Stimulated activated CD4-positive, alpha-beta T cell treated with anti-CD3 and anti-CD28 coated beads, Interleukin-4, amount 100 ng/mL, for 4 hours (primary cell): Measurements from ENCODE around the gene PLAC1.

Experiments
- DNase-seq, 2 experiments: peaks; one replicate each; pipeline ENCODE4 v3.0.0-alpha.2; 2020

The PLAC1 gene

DNA sequence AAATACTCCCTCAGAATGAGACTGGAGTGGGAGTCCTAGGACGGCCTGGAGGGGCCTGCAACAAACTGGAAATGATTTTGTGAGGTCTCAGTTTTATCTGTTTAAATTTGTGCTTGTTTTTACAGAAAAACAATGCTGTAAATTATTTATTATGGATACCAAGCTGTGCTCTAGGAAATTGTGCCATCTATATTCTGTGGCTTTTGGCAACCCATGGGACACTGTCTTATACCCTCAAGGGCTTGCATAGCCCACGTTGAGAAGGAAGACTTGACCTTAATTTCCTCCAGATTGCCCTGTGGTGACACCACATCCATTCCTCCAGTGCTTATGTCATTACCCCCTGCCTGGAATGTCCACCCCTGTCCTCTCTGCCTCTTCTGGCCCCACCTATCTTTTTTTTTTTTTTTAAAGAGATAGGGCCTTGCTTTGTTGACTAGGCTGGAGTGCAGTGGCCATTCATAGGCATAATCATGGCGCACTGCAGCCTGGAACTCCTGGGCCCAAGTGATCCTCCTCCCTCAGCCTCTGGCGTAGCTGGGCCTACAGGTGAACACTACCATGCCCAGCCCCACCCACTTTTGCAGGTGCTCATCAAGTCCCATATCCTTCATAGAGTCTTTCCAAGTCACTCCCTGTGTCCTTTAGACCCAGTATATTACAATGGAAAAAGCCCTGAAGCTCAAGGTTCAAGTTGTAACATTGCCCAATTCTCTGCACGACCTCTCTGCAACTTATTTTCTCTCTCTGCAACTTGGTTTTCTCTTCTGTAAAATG is 120.9 kb downstream of the PLAC1 start:
- DNase-seq, result no peak

GRCh38 chrX:134533952-134534351 is 124.3 kb downstream of the PLAC1 start:
- DNase-seq, result no peak

DNA sequence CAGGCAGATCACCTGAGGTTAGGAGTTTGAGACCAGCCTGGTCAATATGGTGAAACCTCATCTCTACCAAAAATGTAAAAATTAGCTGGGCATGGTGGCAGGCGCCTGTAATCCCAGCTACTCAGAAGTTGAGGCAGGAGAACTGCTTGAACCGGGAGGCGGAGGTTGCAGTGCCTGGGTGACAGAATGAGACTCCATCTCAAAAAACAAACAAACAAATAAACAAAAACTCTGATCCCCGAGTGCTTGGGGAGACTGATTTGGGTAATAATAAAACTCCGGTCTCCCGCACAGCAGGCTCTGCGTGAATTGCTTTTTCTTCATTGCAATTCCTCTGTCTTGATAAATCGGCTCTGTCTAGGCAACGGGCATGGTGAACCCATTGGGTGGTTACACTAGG is 124.9 kb downstream of the PLAC1 start:
- no peak for DNase-seq

- DNase-seq, result no peak
Observed at GRCh38 chrX:134530845-134531244, 127.4 kb downstream of the PLAC1 start.

GRCh38 chrX:134529481-134529880 is 128.8 kb downstream of the PLAC1 start:
- DNase-seq, result no peak

DNA sequence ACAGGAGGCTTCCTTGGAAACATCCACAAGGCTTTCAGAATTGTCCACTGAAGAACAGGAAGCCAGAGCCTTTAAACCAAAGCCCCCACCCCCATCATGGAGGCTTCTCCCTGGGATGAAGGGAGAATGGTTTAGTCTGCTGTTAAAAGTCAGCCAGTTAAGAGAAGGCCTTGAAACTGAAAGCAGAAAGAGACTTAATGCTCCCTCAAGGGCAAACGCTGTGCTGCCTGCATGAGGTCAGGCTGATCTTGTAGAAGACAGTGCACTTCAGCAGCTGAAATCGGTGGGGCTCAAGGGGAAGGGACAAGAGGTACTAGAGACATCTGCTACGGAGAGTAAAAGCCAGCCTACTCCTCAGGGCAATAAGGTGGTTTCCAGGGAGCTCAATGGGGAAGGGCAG is 129.3 kb downstream of the PLAC1 start:
- no peak for DNase-seq

DNA sequence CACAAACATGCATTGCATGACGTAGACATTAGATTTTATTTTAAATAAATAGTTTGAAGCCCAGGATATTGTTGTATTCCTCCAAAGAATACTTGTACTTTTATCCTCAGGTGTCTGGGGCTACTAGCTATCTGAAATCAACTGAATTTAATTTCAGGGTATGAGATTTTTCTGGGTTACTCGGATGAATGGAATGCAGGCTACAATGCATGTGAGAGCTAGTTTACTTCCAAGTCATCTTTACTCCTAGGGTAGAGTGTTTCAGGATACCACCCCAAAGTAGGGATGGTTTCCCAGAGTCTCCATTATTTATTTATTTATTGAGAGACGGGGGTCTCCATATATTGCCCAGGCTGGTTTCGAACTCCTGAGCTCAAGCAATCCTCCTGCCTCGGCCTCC is 131.9 kb downstream of the PLAC1 start:
- DNase-seq, result no peak

DNA sequence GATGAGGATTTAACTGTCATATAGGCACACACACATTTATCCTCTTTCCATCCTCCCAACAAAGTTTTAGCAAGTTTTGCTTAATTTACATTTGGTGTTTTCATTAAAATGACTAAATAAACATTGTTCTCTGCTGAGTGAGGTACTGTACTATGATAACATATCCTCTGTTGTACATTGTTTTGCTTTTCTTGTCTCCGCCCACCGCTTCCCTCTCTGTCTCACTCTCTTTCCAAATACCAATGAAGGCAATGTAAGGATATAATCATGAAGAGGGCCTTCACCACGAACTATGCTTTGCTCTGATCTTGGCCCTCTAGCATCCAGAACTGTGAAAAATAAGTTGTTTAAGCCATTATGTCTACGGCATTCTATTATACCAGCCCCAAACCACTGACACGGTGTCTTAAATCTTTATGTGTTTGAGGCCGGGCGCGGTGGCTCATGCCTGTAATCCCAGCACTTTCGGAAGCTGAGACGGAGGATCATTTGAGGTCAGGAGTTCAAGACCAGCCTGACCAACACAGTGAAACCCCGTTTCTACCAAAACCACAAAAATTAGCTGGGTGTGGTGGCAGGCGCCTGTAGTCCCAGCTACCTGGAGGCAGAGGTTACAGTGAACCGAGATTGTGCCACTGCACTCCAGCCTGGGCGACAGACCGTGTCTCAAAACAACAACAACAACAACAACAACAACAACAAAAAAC is 133.0 kb downstream of the PLAC1 start:
- DNase-seq, result no peak

GRCh38 chrX:134524181-134524580 is 134.1 kb downstream of the PLAC1 start:
- no peak for DNase-seq

DNA sequence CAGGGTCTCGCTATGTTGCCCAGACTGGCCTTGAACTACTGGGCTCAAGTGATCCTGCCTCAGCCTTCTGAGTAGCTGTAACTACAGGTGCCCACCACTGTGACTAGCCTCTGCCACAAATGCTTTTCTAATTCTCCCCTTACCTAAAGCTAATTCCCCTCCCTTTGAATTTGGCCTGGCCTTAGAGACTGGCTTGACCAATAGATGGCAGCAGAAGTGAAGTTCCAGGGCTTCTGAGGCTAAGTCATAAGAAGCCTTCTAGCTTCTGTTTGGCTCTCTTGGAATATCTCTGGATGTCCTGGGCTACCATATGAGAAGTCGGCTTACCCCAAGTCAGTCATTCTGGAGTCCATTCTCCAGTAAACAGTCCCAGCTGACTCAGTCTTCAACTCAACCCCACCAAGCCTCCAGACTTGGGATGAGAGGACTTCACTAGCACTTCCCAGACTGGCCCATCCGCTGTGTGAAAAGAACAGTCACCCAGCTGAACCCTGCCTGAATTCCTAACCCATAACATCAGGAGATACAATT is 137.3 kb downstream of the PLAC1 start:
- no peak for DNase-seq
